Neural cell (in vitro differentiated cells): Measurements from ENCODE around the gene ISYNA1. TPM values are rescaled to one million over a fixed set of nuclear protein-coding genes. Genes with fewer than 3 reads are reported as not detected.

Source experiments
- H2AFZ ChIP-seq: fragments of 200-600, 300-800 bp; sonication (generic), shearing (Covaris generic); 2 replicates; pipeline ENCODE4 v1.6.0; 2014; ENCODE audit warnings: low read depth, mild to moderate bottlenecking, antibody characterized with exemption, low read length, moderate library complexity
- H3F3A ChIP-seq: fragments of 200-600 bp; shearing (Covaris generic); 2 replicates; pipeline ENCODE4 v1.6.1; 2016; ENCODE audit warnings: mild to moderate bottlenecking, moderate library complexity, mixed read lengths, antibody characterized with exemption, low read length; ENCODE audit not compliant: insufficient read depth, poor library complexity, severe bottlenecking
- H3K27ac ChIP-seq: fragments of 200-600, 300-800 bp; sonication (generic), shearing (Covaris generic); 2 replicates; pipeline ENCODE4 v1.5.1; 2014; ENCODE audit warnings: mild to moderate bottlenecking, low read length, moderate library complexity
- H3K27me3 ChIP-seq: fragments of 300-800, 200-600 bp; sonication (generic), shearing (Covaris generic); 2 replicates; pipeline ENCODE4 v1.6.0; 2014; ENCODE audit warnings: mild to moderate bottlenecking, low read depth, low read length, moderate library complexity; ENCODE audit not compliant: insufficient read depth
- H3K36me3 ChIP-seq: fragments of 300-800, 200-600 bp; sonication (generic), shearing (Covaris generic); 2 replicates; pipeline ENCODE4 v1.5.1; 2014; ENCODE audit warnings: mild to moderate bottlenecking, antibody characterized with exemption, low read length, moderate library complexity; ENCODE audit not compliant: insufficient read depth
- H3K4me2 ChIP-seq: fragments of 300-800, 200-600 bp; sonication (generic), shearing (Covaris generic); 2 replicates; pipeline ENCODE4 v1.6.0; 2014; ENCODE audit warnings: mild to moderate bottlenecking, low read length
- H3K4me3 ChIP-seq: fragments of 300-800, 200-600 bp; sonication (generic), shearing (Covaris generic); 2 replicates; pipeline ENCODE4 v1.5.1; 2014; ENCODE audit warnings: mild to moderate bottlenecking, low read length, moderate library complexity
- H3K79me2 ChIP-seq: fragments of 200-600 bp; shearing (Covaris generic); replicated peaks from 2 replicates; pipeline ENCODE4 v1.6.0; 2014; ENCODE audit warnings: mild to moderate bottlenecking, low read length, moderate library complexity; ENCODE audit not compliant: insufficient read depth
- H3K9ac ChIP-seq: fragments of 300-800, 200-600 bp; sonication (generic), shearing (Covaris generic); 2 replicates; pipeline ENCODE4 v1.6.1; 2016; ENCODE audit warnings: mild to moderate bottlenecking, low read length, mixed read lengths
- H3K9me2 ChIP-seq: fragments of 200-600 bp; shearing (Covaris generic); 2 replicates; pipeline ENCODE4 v1.6.1; 2016; ENCODE audit warnings: mild to moderate bottlenecking, low read length, mixed read lengths; ENCODE audit not compliant: insufficient read depth
- H3K9me3 ChIP-seq: fragments of 200-600, 300-800 bp; sonication (generic), shearing (Covaris generic); 2 replicates; pipeline ENCODE4 v1.6.1; 2016; ENCODE audit warnings: mild to moderate bottlenecking, mixed run types, low read length, moderate library complexity, mixed read lengths
- H4K20me1 ChIP-seq: fragments of 200-600 bp; shearing (Covaris generic); 2 replicates; pipeline ENCODE4 v1.6.1; 2016; ENCODE audit warnings: mild to moderate bottlenecking, mixed run types; ENCODE audit not compliant: insufficient read depth
- CTCF ChIP-seq: fragments of 450-650 bp; IDR thresholded peaks from 2 replicates; pipeline ENCODE4 v1.5.1; 2014; ENCODE audit warnings: antibody characterized with exemption, mild to moderate bottlenecking, moderate library complexity; ENCODE audit not compliant: poor library complexity, severe bottlenecking
- EP300 ChIP-seq: fragments of 450-650 bp; conservative IDR thresholded peaks from 2 replicates; pipeline ENCODE4 v1.6.1; 2014; ENCODE audit warnings: antibody characterized with exemption, mild to moderate bottlenecking, moderate library complexity; ENCODE audit not compliant: poor library complexity, severe bottlenecking
- EZH2 ChIP-seq: fragments of 200-600, 300-800 bp; shearing (Covaris generic), sonication (generic); IDR thresholded peaks from 2 replicates; pipeline ENCODE4 v1.6.1; 2014; ENCODE audit warnings: antibody characterized with exemption, low read length, borderline replicate concordance, mild to moderate bottlenecking; ENCODE audit not compliant: insufficient read depth, poor library complexity, severe bottlenecking
- MXI1 ChIP-seq: fragments of 450-650 bp; conservative IDR thresholded peaks from 2 replicates; pipeline ENCODE4 v1.6.1; 2014; ENCODE audit warnings: antibody characterized with exemption, mild to moderate bottlenecking; ENCODE audit not compliant: poor library complexity, severe bottlenecking
- POLR2AphosphoS5 ChIP-seq: IDR thresholded peaks from 2 replicates; pipeline ENCODE4 v1.6.1; 2012
- RAD21 ChIP-seq: fragments of 450-650 bp; conservative IDR thresholded peaks from 2 replicates; pipeline ENCODE4 v1.6.1; 2014; ENCODE audit warnings: antibody characterized with exemption, mild to moderate bottlenecking, moderate library complexity
- REST ChIP-seq: IDR thresholded peaks from 2 replicates; pipeline ENCODE4 v1.6.1; 2012; ENCODE audit warnings: borderline replicate concordance
- SMC3 ChIP-seq: fragments of 450-650 bp; conservative IDR thresholded peaks from 2 replicates; pipeline ENCODE4 v1.6.1; 2014; ENCODE audit warnings: antibody characterized with exemption, mild to moderate bottlenecking, moderate library complexity; ENCODE audit not compliant: poor library complexity
- TAF1 ChIP-seq: IDR thresholded peaks from 2 replicates; pipeline ENCODE4 v1.6.1; 2012; ENCODE audit warnings: low read depth
- polyA plus RNA-seq: library from polyadenylated mRNA; depleted of rRNA; stranded (reverse); fragments of >200 nt; gene quantifications from 2 replicates; pipeline ENCODE4 v1.2.3, GENCODE V29; 2014

Gene ISYNA1
- polyA plus RNA-seq, 1 donor from 2014 or later: 123 TPM

GRCh38 chr19:18457483-18458331, 19.8 kb upstream of the ISYNA1 start:
- Histone ChIP-seq H3K4me2 (no peak overlapping the region), H3K9me2 (no peaks in the 10 kb centered on the region), H4K20me1 (no peaks in the 10 kb centered on the region), H3K27me3 (no peaks in the 10 kb centered on the region), H3K4me3 (no peak overlapping the region), H3K9me3 (no peaks in the 10 kb centered on the region), H3K27ac (no peak overlapping the region), H3F3A (no peaks in the 10 kb centered on the region), H3K79me2 (no peaks in the 10 kb centered on the region), H2AFZ (no peak overlapping the region), H3K9ac (no peak overlapping the region), H3K36me3 (no peaks in the 10 kb centered on the region)
- TF ChIP-seq EP300 (no peak), SMC3 (no peak), CTCF (no peak), TAF1 (no peak), RAD21 (no peak), REST (no peak), MXI1 (no peak), POLR2AphosphoS5 (no peak), EZH2 (no peak)

- Histone ChIP-seq H3K9me3 (no peaks in the 10 kb centered on the region), H3K4me3 (no peak overlapping the region), H3K27me3 (no peaks in the 10 kb centered on the region), H3K36me3 (no peaks in the 10 kb centered on the region), H3K9ac (no peak overlapping the region), H3K4me2 (no peak overlapping the region), H4K20me1 (no peaks in the 10 kb centered on the region), H3K27ac (no peak overlapping the region), H3K79me2 (no peaks in the 10 kb centered on the region), H2AFZ (no peak overlapping the region), H3F3A (no peaks in the 10 kb centered on the region), H3K9me2 (no peaks in the 10 kb centered on the region)
- no peak for TF ChIP-seq SMC3
- no peak for TF ChIP-seq TAF1
- no peak for TF ChIP-seq REST
- no peak for TF ChIP-seq EZH2
- no peak for TF ChIP-seq MXI1
- no peak for TF ChIP-seq CTCF
- no peak for TF ChIP-seq EP300
- TF ChIP-seq RAD21: no peak
- TF ChIP-seq POLR2AphosphoS5: no peak
Observed at GRCh38 chr19:18456974-18457373, 19.0 kb upstream of the ISYNA1 start.
